ENCODE measurements around the gene B3GALT5.

B3GALT5 gene

GRCh38 chr21:39705849-39706248, 93.1 kb downstream of the B3GALT5 start:
- Mint-ChIP-seq H3K27ac (ENCODE audit: low read depth) (no peak overlapping the region), H3K36me3 (ENCODE audit: insufficient read depth) (no peaks in the 10 kb centered on the region), H3K4me3 (no peak overlapping the region), H3K4me1 (no peaks in the 10 kb centered on the region), H3K27me3 (no peaks in the 10 kb centered on the region), H3K9me3 (peaks cover 8% of the 10 kb centered on the region)
- no peak for DNase-seq (ENCODE audit: low spot score in 2 of 2)
- no peak for ATAC-seq (replicated peaks; ENCODE audit: extremely low read depth, poor library complexity, severe bottlenecking)

GRCh38 chr21:39707316-39707715, 94.6 kb downstream of the B3GALT5 start:
- Mint-ChIP-seq H3K27me3 (no peaks in the 10 kb centered on the region), H3K9me3 (peaks cover 8% of the 10 kb centered on the region), H3K27ac (ENCODE audit: low read depth) (no peak overlapping the region), H3K36me3 (ENCODE audit: insufficient read depth) (no peaks in the 10 kb centered on the region), H3K4me3 (no peak overlapping the region), H3K4me1 (no peaks in the 10 kb centered on the region)
- DNase-seq (ENCODE audit: low spot score in 2 of 2) (no peak), ATAC-seq (replicated peaks; ENCODE audit: extremely low read depth, poor library complexity, severe bottlenecking) (no peak)

- ATAC-seq (replicated peaks; ENCODE audit: extremely low read depth, poor library complexity, severe bottlenecking) (no peak), DNase-seq (ENCODE audit: low spot score in 2 of 2) (no peak)
- no peaks in the 10 kb centered on the region for H3K4me1 Mint-ChIP-seq
- no peaks in the 10 kb centered on the region for H3K9me3 Mint-ChIP-seq
- no peaks in the 10 kb centered on the region for H3K27me3 Mint-ChIP-seq
- no peaks in the 10 kb centered on the region for H3K36me3 Mint-ChIP-seq (ENCODE audit: insufficient read depth)
- H3K4me3 Mint-ChIP-seq = no peak overlapping the region
- H3K27ac Mint-ChIP-seq (ENCODE audit: low read depth) = no peak overlapping the region
These were observed 98.1 kb downstream of the B3GALT5 start for GRCh38 chr21:39710866-39711265.

GRCh38 chr21:39712273-39712672, 99.5 kb downstream of the B3GALT5 start:
- Mint-ChIP-seq H3K9me3 (no peaks in the 10 kb centered on the region), H3K4me1 (no peaks in the 10 kb centered on the region), H3K36me3 (ENCODE audit: insufficient read depth) (no peaks in the 10 kb centered on the region), H3K27ac (ENCODE audit: low read depth) (no peak overlapping the region), H3K4me3 (no peak overlapping the region), H3K27me3 (no peaks in the 10 kb centered on the region)
- no peak for ATAC-seq (replicated peaks; ENCODE audit: extremely low read depth, poor library complexity, severe bottlenecking)
- DNase-seq (ENCODE audit: low spot score in 2 of 2) = no peak

GRCh38 chr21:39712976-39713375, 100.2 kb downstream of the B3GALT5 start:
- no peaks in the 10 kb centered on the region for H3K4me1 Mint-ChIP-seq
- no peaks in the 10 kb centered on the region for H3K9me3 Mint-ChIP-seq
- no peak for ATAC-seq (replicated peaks; ENCODE audit: extremely low read depth, poor library complexity, severe bottlenecking)
- DNase-seq (ENCODE audit: low spot score in 2 of 2) = no peak
- H3K27me3 Mint-ChIP-seq = no peaks in the 10 kb centered on the region
- H3K4me3 Mint-ChIP-seq = no peak overlapping the region
- H3K27ac Mint-ChIP-seq (ENCODE audit: low read depth) = no peak overlapping the region
- no peaks in the 10 kb centered on the region for H3K36me3 Mint-ChIP-seq (ENCODE audit: insufficient read depth)

GRCh38 chr21:39713905-39714304, 101.2 kb downstream of the B3GALT5 start:
- no peak overlapping the region for H3K27ac Mint-ChIP-seq (ENCODE audit: low read depth)
- no peak for ATAC-seq (replicated peaks; ENCODE audit: extremely low read depth, poor library complexity, severe bottlenecking)
- no peak for DNase-seq (ENCODE audit: low spot score in 2 of 2)
- no peaks in the 10 kb centered on the region for H3K9me3 Mint-ChIP-seq
- H3K36me3 Mint-ChIP-seq (ENCODE audit: insufficient read depth) = no peaks in the 10 kb centered on the region
- H3K4me1 Mint-ChIP-seq = no peaks in the 10 kb centered on the region
- no peak overlapping the region for H3K4me3 Mint-ChIP-seq
- H3K27me3 Mint-ChIP-seq = no peaks in the 10 kb centered on the region

GRCh38 chr21:39714331-39714730, 101.6 kb downstream of the B3GALT5 start:
- Mint-ChIP-seq H3K27ac (ENCODE audit: low read depth) (no peak overlapping the region), H3K4me1 (no peaks in the 10 kb centered on the region), H3K9me3 (no peaks in the 10 kb centered on the region), H3K27me3 (no peaks in the 10 kb centered on the region), H3K36me3 (ENCODE audit: insufficient read depth) (no peaks in the 10 kb centered on the region), H3K4me3 (no peak overlapping the region)
- ATAC-seq (replicated peaks; ENCODE audit: extremely low read depth, poor library complexity, severe bottlenecking) (no peak), DNase-seq (ENCODE audit: low spot score in 2 of 2) (no peak)

- Mint-ChIP-seq H3K36me3 (ENCODE audit: insufficient read depth) (no peaks in the 10 kb centered on the region), H3K27ac (ENCODE audit: low read depth) (no peak overlapping the region), H3K4me3 (no peak overlapping the region)
These were observed 103.2 kb downstream of the B3GALT5 start for GRCh38 chr21:39715804-39716397.

GRCh38 chr21:39720126-39720778, 107.5 kb downstream of the B3GALT5 start:
- Mint-ChIP-seq H3K4me3 (no peak overlapping the region), H3K36me3 (ENCODE audit: insufficient read depth) (peaks cover 3% of the 10 kb centered on the region), H3K9me3 (peaks cover 4% of the 10 kb centered on the region), H3K27me3 (no peaks in the 10 kb centered on the region), H3K4me1 (no peaks in the 10 kb centered on the region), H3K27ac (ENCODE audit: low read depth) (no peak overlapping the region)
- DNase-seq (ENCODE audit: low spot score in 2 of 2) = no peak
- no peak for ATAC-seq (replicated peaks; ENCODE audit: extremely low read depth, poor library complexity, severe bottlenecking)

More at GRCh38 chr21:39715804-39716397, 103.2 kb downstream of the B3GALT5 start:
- H3K4me1 Mint-ChIP-seq = no peaks in the 10 kb centered on the region
- ATAC-seq (replicated peaks; ENCODE audit: extremely low read depth, poor library complexity, severe bottlenecking) (no peak), DNase-seq (ENCODE audit: low spot score in 2 of 2) (no peak)
- H3K9me3 Mint-ChIP-seq = no peaks in the 10 kb centered on the region
- no peaks in the 10 kb centered on the region for H3K27me3 Mint-ChIP-seq

GRCh38 chr21:39721885-39722284, 109.1 kb downstream of the B3GALT5 start:
- no peak overlapping the region for H3K27ac Mint-ChIP-seq (ENCODE audit: low read depth)
- peaks cover 3% of the 10 kb centered on the region for H3K36me3 Mint-ChIP-seq (ENCODE audit: insufficient read depth)
- H3K4me3 Mint-ChIP-seq = no peak overlapping the region
- H3K9me3 Mint-ChIP-seq = peaks cover 4% of the 10 kb centered on the region
- no peaks in the 10 kb centered on the region for H3K4me1 Mint-ChIP-seq
- ATAC-seq (replicated peaks; ENCODE audit: extremely low read depth, poor library complexity, severe bottlenecking) (no peak), DNase-seq (ENCODE audit: low spot score in 2 of 2) (no peak)
- H3K27me3 Mint-ChIP-seq = no peaks in the 10 kb centered on the region

All from central memory CD8-positive, alpha-beta T cell (primary cell).